SK-N-SH treated with all-trans-retinoic acid at 6 μM for 48 hours (cell line): ENCODE measurements around the gene STX12.

ENCODE experiments used
- ARNTL ChIP-seq: fragments of 450-650 bp; formaldehyde crosslinking; IDR thresholded peaks from 2 replicates; pipeline ENCODE4 v1.5.0; 2020; ENCODE audit warnings: low read depth, mild to moderate bottlenecking, moderate library complexity, borderline replicate concordance
- GLIS3 ChIP-seq: fragments of 250-450 bp; sonication (Bioruptor Pico); IDR thresholded peaks from 2 replicates; pipeline ENCODE4 v1.5.0; 2020; ENCODE audit warnings: mild to moderate bottlenecking, moderate library complexity
- OSR1 ChIP-seq: fragments of 250-450 bp; sonication (Bioruptor Pico); IDR thresholded peaks from 2 replicates; pipeline ENCODE4 v1.8.0; 2022; ENCODE audit warnings: moderate library complexity, mild to moderate bottlenecking, inconsistent platforms
- RARB ChIP-seq: fragments of 250-450 bp; sonication (Bioruptor Pico); IDR thresholded peaks from 2 replicates; pipeline ENCODE4 v1.8.0; 2021; ENCODE audit warnings: mild to moderate bottlenecking, moderate library complexity
- SNAI2 ChIP-seq: fragments of 250-450 bp; sonication (Bioruptor Pico); IDR thresholded peaks from 2 replicates; pipeline ENCODE4 v1.5.0; 2020; ENCODE audit warnings: mild to moderate bottlenecking, moderate library complexity
- ZC3H10 ChIP-seq: fragments of 250-450 bp; sonication (Bioruptor Pico); IDR thresholded peaks from 2 replicates; pipeline ENCODE4 v1.5.1; 2021; ENCODE audit warnings: mild to moderate bottlenecking, moderate library complexity
- ZFP3 ChIP-seq: fragments of 250-450 bp; sonication (Bioruptor Pico); IDR thresholded peaks from 2 replicates; pipeline ENCODE4 v1.5.0; 2020; ENCODE audit warnings: mild to moderate bottlenecking, moderate library complexity
- ZNF565 ChIP-seq: fragments of 450-650 bp; formaldehyde crosslinking; conservative IDR thresholded peaks from 2 replicates; pipeline ENCODE4 v1.5.0; 2020; ENCODE audit warnings: low read depth, mild to moderate bottlenecking, moderate library complexity
- ZNF70 ChIP-seq: fragments of 450-650 bp; formaldehyde crosslinking; IDR thresholded peaks from 2 replicates; pipeline ENCODE4 v1.5.0; 2020; ENCODE audit warnings: mild to moderate bottlenecking, moderate library complexity
- ZNF8 ChIP-seq: fragments of 450-650 bp; formaldehyde crosslinking; IDR thresholded peaks from 2 replicates; pipeline ENCODE4 v1.5.0; 2020; ENCODE audit warnings: mild to moderate bottlenecking, moderate library complexity
- TF ChIP-seq, protein P1 (sequence below): fragments of 250-450 bp; sonication (Bioruptor Pico); IDR thresholded peaks from 2 replicates; pipeline ENCODE4 v1.5.1; 2021; ENCODE audit warnings: mild to moderate bottlenecking, moderate library complexity
- TF ChIP-seq, protein P2 (sequence below): fragments of 250-450 bp; sonication (Bioruptor Pico); IDR thresholded peaks from 2 replicates; pipeline ENCODE4 v1.8.0; 2020; ENCODE audit warnings: mild to moderate bottlenecking, moderate library complexity, borderline replicate concordance
- TF ChIP-seq, protein P3 (sequence below): fragments of 250-450 bp; sonication (Bioruptor Pico); IDR thresholded peaks from 2 replicates; pipeline ENCODE4 v1.5.1; 2020; ENCODE audit warnings: low read depth, mild to moderate bottlenecking, moderate library complexity
- TF ChIP-seq, protein P4 (sequence below): fragments of 250-450 bp; sonication (Bioruptor Pico); IDR thresholded peaks from 2 replicates; pipeline ENCODE4 v1.8.0; 2021; ENCODE audit warnings: low read depth, mild to moderate bottlenecking, moderate library complexity, borderline replicate concordance

DNA sequence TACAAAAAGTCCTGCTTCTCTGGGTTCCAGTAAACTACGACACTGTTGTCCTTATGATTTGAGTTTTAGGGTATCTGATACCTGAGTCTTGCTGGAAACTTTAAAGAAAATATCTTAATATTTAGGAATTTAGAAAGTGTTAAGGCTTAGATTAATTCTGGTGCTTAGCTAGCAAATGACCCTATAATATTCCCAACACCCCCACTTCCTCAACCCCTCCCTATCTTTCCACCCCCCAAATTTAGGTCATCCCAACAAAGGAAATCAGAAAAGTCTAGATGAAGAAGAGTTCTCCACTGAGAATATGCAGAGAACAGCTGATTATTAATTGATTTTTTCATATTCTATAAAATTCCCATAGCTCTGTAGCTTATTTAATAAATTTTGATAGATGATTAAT, 11.7 kb downstream of the STX12 start:
- TF ChIP-seq, protein P1, sequence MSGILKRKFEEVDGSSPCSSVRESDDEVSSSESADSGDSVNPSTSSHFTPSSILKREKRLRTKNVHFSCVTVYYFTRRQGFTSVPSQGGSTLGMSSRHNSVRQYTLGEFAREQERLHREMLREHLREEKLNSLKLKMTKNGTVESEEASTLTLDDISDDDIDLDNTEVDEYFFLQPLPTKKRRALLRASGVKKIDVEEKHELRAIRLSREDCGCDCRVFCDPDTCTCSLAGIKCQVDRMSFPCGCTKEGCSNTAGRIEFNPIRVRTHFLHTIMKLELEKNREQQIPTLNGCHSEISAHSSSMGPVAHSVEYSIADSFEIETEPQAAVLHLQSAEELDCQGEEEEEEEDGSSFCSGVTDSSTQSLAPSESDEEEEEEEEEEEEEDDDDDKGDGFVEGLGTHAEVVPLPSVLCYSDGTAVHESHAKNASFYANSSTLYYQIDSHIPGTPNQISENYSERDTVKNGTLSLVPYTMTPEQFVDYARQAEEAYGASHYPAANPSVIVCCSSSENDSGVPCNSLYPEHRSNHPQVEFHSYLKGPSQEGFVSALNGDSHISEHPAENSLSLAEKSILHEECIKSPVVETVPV = no peak
- TF ChIP-seq, protein P2, sequence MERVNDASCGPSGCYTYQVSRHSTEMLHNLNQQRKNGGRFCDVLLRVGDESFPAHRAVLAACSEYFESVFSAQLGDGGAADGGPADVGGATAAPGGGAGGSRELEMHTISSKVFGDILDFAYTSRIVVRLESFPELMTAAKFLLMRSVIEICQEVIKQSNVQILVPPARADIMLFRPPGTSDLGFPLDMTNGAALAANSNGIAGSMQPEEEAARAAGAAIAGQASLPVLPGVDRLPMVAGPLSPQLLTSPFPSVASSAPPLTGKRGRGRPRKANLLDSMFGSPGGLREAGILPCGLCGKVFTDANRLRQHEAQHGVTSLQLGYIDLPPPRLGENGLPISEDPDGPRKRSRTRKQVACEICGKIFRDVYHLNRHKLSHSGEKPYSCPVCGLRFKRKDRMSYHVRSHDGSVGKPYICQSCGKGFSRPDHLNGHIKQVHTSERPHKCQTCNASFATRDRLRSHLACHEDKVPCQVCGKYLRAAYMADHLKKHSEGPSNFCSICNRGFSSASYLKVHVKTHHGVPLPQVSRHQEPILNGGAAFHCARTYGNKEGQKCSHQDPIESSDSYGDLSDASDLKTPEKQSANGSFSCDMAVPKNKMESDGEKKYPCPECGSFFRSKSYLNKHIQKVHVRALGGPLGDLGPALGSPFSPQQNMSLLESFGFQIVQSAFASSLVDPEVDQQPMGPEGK (CRISPR knock-in tag) = no peak
- TF ChIP-seq, protein P3, sequence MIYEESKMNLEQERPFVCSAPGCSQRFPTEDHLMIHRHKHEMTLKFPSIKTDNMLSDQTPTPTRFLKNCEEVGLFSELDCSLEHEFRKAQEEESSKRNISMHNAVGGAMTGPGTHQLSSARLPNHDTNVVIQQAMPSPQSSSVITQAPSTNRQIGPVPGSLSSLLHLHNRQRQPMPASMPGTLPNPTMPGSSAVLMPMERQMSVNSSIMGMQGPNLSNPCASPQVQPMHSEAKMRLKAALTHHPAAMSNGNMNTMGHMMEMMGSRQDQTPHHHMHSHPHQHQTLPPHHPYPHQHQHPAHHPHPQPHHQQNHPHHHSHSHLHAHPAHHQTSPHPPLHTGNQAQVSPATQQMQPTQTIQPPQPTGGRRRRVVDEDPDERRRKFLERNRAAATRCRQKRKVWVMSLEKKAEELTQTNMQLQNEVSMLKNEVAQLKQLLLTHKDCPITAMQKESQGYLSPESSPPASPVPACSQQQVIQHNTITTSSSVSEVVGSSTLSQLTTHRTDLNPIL (CRISPR knock-in tag) = no peak
- TF ChIP-seq RARB (CRISPR knock-in tag) = no peak
- TF ChIP-seq SNAI2 = no peak
- TF ChIP-seq, protein P4, sequence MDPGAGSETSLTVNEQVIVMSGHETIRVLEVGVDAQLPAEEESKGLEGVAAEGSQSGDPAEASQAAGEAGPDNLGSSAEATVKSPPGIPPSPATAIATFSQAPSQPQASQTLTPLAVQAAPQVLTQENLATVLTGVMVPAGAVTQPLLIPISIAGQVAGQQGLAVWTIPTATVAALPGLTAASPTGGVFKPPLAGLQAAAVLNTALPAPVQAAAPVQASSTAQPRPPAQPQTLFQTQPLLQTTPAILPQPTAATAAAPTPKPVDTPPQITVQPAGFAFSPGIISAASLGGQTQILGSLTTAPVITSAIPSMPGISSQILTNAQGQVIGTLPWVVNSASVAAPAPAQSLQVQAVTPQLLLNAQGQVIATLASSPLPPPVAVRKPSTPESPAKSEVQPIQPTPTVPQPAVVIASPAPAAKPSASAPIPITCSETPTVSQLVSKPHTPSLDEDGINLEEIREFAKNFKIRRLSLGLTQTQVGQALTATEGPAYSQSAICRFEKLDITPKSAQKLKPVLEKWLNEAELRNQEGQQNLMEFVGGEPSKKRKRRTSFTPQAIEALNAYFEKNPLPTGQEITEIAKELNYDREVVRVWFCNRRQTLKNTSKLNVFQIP (CRISPR knock-in tag) = no peak
- TF ChIP-seq ZNF70 (CRISPR knock-in tag) = no peak
- no peak for TF ChIP-seq ARNTL
- TF ChIP-seq OSR1 = no peak
- TF ChIP-seq ZNF8 (CRISPR knock-in tag) = no peak
- no peak for TF ChIP-seq ZFP3 (CRISPR knock-in tag)
- no peak for TF ChIP-seq ZC3H10 (CRISPR knock-in tag)
- no peak for TF ChIP-seq GLIS3 (CRISPR knock-in tag)
- TF ChIP-seq ZNF565 (CRISPR knock-in tag) = no peak
